ENCODE results near the gene SH2D6.

- TF ChIP-seq USF2 (IDR thresholded peaks at IDR 0.05; ENCODE audit: borderline replicate concordance, low read depth, low read length) (no peak), CTCF (IDR thresholded peaks at IDR 0.05) (no peak), MAX (IDR thresholded peaks at IDR 0.05; ENCODE audit: low read depth) (no peak), REST (IDR thresholded peaks at IDR 0.05; ENCODE audit: low read depth, low read length) (no peak), FOXM1 (IDR thresholded peaks at IDR 0.05; ENCODE audit: low read depth) (no peak), EP300 (IDR thresholded peaks at IDR 0.05; ENCODE audit: borderline replicate concordance in 1 of 2, low read depth in 1 of 2, low read length in 1 of 2) (no peak), ELF1 (IDR thresholded peaks at IDR 0.05) (no peak), PBX3 (IDR thresholded peaks at IDR 0.05) (no peak), POLR2AphosphoS5 (IDR thresholded peaks at IDR 0.05; ENCODE audit: low read depth, low read length) (no peak), CHD2 (IDR thresholded peaks at IDR 0.05; ENCODE audit: low read length, partially characterized antibody) (no peak), YY1 (IDR thresholded peaks at IDR 0.05; ENCODE audit: low read depth) (no peak), SMC3 (IDR thresholded peaks at IDR 0.05; ENCODE audit: low read depth, low read length) (no peak)
Observed at GRCh38 chr2:85395912-85396475, 22.5 kb upstream of the SH2D6 start.

Measured in SK-N-SH (cell line).